SU-DHL-6 (cell line): ENCODE data around the gene MAPKAPK2.

Experiments used
- H2AFZ ChIP-seq: fragments of 200-600 bp; sonication (generic); 2 replicates; pipeline ENCODE4 v1.6.1; 2014; ENCODE audit warnings: low read depth, mild to moderate bottlenecking, moderate library complexity, mixed read lengths, antibody characterized with exemption, low read length; ENCODE audit not compliant: severe bottlenecking
- H3F3A ChIP-seq: fragments of 200-600 bp; shearing (Covaris generic); 2 replicates; pipeline ENCODE4 v1.6.0; 2016; ENCODE audit warnings: antibody characterized with exemption, mild to moderate bottlenecking; ENCODE audit not compliant: insufficient read depth
- H3K27ac ChIP-seq: fragments of 200-600 bp; sonication (generic); 2 replicates; pipeline ENCODE4 v1.5.1; 2016; ENCODE audit warnings: low read depth, mild to moderate bottlenecking, low read length, moderate library complexity, mixed read lengths
- H3K27me3 ChIP-seq: fragments of 200-600 bp; sonication (generic), shearing (Covaris generic); 2 replicates; pipeline ENCODE4 v1.6.0; 2014; ENCODE audit warnings: mild to moderate bottlenecking, low read length
- H3K36me3 ChIP-seq: fragments of 200-600 bp; sonication (generic); 2 replicates; pipeline ENCODE4 v1.6.1; 2014; ENCODE audit warnings: mild to moderate bottlenecking, low read length, mixed read lengths
- H3K4me2 ChIP-seq: fragments of 300-600, 200-600 bp; shearing (Covaris generic), sonication (generic); 2 replicates; pipeline ENCODE4 v1.6.0; 2014; ENCODE audit warnings: low read length, low read depth, mild to moderate bottlenecking; ENCODE audit not compliant: poor library complexity, severe bottlenecking
- H3K4me3 ChIP-seq: fragments of 200-600 bp; sonication (generic); 2 replicates; pipeline ENCODE4 v1.5.1; 2014; ENCODE audit warnings: antibody characterized with exemption, low read length, mild to moderate bottlenecking, mixed read lengths; ENCODE audit not compliant: insufficient read depth, poor library complexity, severe bottlenecking
- H3K79me2 ChIP-seq: fragments of 200-600 bp; sonication (generic); 2 replicates; pipeline ENCODE4 v1.6.1; 2014; ENCODE audit warnings: mild to moderate bottlenecking, low read length, moderate library complexity; ENCODE audit not compliant: insufficient read depth
- H3K9ac ChIP-seq: fragments of 200-600 bp; sonication (generic); 2 replicates; pipeline ENCODE4 v1.7.0; 2014; ENCODE audit warnings: mild to moderate bottlenecking, low read length
- H3K9me2 ChIP-seq: fragments of 200-600 bp; sonication (generic); replicated peaks from 2 replicates; pipeline ENCODE4 v1.6.1; 2014; ENCODE audit warnings: low read length; ENCODE audit not compliant: insufficient read depth
- H3K9me3 ChIP-seq: fragments of 200-600 bp; sonication (generic); 2 replicates; pipeline ENCODE4 v1.6.1; 2014; ENCODE audit warnings: low read length, mixed read lengths; ENCODE audit not compliant: insufficient read depth
- H4K20me1 ChIP-seq: fragments of 200-600 bp; sonication (generic); 2 replicates; pipeline ENCODE4 v1.6.1; 2014; ENCODE audit warnings: low read depth, mild to moderate bottlenecking, antibody characterized with exemption, low read length, moderate library complexity, mixed read lengths
- EZH2phosphoT487 ChIP-seq: fragments of 200-600 bp; sonication (generic), shearing (Covaris generic); conservative IDR thresholded peaks from 2 replicates; pipeline ENCODE4 v1.6.1; 2018; ENCODE audit warnings: mild to moderate bottlenecking, antibody characterized with exemption, low read length, moderate library complexity, mixed read lengths
- TF ChIP-seq, protein P1 (sequence below): fragments of 200-600 bp; sonication (generic); IDR thresholded peaks from one replicate; pipeline ENCODE4 v1.5.1; 2017; ENCODE audit warnings: antibody characterized with exemption, mild to moderate bottlenecking, low read length, moderate library complexity; ENCODE audit not compliant: insufficient read depth, poor library complexity, severe bottlenecking

The MAPKAPK2 gene

DNA sequence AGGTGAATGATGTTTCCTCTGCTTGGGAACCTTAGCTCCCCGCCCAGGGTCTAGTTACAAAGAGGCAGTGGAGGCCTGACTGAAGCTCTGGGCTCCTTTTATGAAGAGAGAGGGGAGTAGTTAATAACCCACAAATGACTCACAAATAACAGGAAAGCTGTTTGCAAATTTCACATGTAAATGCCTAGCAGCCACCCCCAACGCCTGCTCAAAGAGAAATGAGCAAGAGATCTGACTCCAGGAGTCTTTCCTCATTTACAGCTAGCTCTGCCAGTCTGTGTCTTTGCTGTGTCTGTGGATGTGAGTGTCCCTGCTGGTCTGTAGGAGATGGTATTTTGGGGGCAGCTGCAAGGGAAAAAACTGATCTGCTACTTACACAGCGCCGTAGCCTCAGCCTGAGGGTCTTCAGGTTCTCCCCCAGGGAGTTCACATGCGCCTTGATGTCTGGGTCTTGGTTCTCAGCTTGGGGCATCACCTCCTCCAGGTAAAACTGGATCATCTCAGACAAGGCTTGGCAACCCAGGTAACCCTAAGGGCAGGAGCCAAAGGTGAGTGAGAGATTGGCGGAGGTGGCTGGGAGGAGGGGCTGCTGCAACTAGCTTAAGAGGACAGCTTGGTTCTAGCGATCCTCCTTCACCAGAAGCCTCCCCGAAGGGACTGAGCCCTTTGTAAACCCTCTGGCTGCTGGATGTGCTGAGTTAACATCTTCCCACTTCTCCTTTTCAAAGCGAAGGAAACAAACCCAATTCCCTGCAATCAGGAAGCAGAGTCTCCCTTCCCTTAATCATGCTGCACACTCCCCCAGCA is 86.0 kb downstream of the MAPKAPK2 start, which contains the start of gene IL19:
Gene IL19, plus strand, starts transcription at position 243 of the 807 bp plus-strand sequence. CDS start 65,890 bp downstream, outside the sequence.
- TF ChIP-seq EZH2phosphoT487 = no peak
- Histone ChIP-seq H3K9me3 (no peaks in the 10 kb centered on the region), H3K79me2 (no peaks in the 10 kb centered on the region), H3K9ac (no peak within 1 kb of the TSS), H3K27me3 (no peaks in the 10 kb centered on the region), H3K27ac (no peak within 1 kb of the TSS), H2AFZ (no peak within 1 kb of the TSS), H3K36me3 (no peaks in the 10 kb centered on the region), H3K4me3 (no peak within 1 kb of the TSS), H4K20me1 (no peaks in the 10 kb centered on the region), H3K4me2 (no peak within 1 kb of the TSS), H3F3A (no peaks in the 10 kb centered on the region), H3K9me2 (no peaks in the 10 kb centered on the region)

- no peak overlapping the region for H3K4me2 ChIP-seq
- H3K9me3 ChIP-seq = no peaks in the 10 kb centered on the region
- no peak overlapping the region for H2AFZ ChIP-seq
- H3K4me3 ChIP-seq = no peak overlapping the region
- TF ChIP-seq, protein P1, sequence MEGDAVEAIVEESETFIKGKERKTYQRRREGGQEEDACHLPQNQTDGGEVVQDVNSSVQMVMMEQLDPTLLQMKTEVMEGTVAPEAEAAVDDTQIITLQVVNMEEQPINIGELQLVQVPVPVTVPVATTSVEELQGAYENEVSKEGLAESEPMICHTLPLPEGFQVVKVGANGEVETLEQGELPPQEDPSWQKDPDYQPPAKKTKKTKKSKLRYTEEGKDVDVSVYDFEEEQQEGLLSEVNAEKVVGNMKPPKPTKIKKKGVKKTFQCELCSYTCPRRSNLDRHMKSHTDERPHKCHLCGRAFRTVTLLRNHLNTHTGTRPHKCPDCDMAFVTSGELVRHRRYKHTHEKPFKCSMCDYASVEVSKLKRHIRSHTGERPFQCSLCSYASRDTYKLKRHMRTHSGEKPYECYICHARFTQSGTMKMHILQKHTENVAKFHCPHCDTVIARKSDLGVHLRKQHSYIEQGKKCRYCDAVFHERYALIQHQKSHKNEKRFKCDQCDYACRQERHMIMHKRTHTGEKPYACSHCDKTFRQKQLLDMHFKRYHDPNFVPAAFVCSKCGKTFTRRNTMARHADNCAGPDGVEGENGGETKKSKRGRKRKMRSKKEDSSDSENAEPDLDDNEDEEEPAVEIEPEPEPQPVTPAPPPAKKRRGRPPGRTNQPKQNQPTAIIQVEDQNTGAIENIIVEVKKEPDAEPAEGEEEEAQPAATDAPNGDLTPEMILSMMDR = no peak
- no peak for TF ChIP-seq EZH2phosphoT487
- no peaks in the 10 kb centered on the region for H3K27me3 ChIP-seq
- no peaks in the 10 kb centered on the region for H3F3A ChIP-seq
- H3K9ac ChIP-seq = no peak overlapping the region
- H3K9me2 ChIP-seq = no peaks in the 10 kb centered on the region
- no peaks in the 10 kb centered on the region for H3K36me3 ChIP-seq
- no peaks in the 10 kb centered on the region for H4K20me1 ChIP-seq
- no peak overlapping the region for H3K27ac ChIP-seq
- H3K79me2 ChIP-seq = no peaks in the 10 kb centered on the region
These were observed 86.6 kb downstream of the MAPKAPK2 start for GRCh38 chr1:206771338-206771692.

DNA sequence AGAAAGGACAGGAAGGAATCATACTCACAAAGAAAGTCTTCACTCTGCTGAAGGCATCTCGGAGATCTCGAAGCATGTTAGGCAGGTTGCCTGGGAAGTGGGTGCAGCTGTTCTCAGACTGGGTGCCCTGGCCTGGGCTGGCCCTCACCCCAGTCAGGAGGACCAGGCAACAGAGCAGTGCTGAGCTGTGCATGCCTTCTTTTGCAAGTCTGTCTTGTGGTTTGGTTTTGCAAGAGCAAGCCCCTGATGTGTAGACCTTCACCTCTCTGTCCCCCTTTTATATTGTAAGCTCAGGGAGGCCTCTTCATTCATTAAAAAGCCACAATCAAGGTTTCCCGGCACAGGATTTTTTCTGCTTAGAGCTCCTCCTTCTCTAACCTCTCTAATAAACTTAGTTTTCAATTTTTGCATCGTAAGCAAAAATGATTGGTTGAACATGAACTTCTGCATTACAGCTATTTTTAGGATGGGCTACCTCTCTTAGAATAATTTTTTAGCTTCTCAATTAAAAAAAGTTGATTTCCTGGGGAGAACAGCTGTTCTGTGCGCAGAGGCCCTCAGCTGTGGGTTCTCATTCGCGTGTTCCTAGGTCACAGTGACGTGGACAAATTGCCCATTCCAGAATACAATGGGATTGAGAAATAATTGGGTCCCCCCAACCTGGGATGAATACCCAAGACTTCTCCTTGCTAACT is 87.7 kb downstream of the MAPKAPK2 start, which contains the start of gene IL10:
Gene IL10, minus strand, starts transcription at position 252 of the 695 bp plus-strand sequence. Its CDS starts 59 bp downstream, at position 193.
- Histone ChIP-seq H2AFZ (no peak within 1 kb of the TSS), H3K36me3 (no peaks in the 10 kb centered on the region), H3K4me3 (no peak within 1 kb of the TSS), H3K27ac (no peak within 1 kb of the TSS), H3K27me3 (no peaks in the 10 kb centered on the region), H3K9me3 (no peaks in the 10 kb centered on the region), H3K9me2 (no peaks in the 10 kb centered on the region), H3K79me2 (no peaks in the 10 kb centered on the region), H3K9ac (no peak within 1 kb of the TSS), H3K4me2 (no peak within 1 kb of the TSS), H4K20me1 (no peaks in the 10 kb centered on the region), H3F3A (no peaks in the 10 kb centered on the region)
- TF ChIP-seq EZH2phosphoT487 = no peak
- TF ChIP-seq, protein P1 = no peak

GRCh38 chr1:206774093-206774492 is 89.4 kb downstream of the MAPKAPK2 start:
- Histone ChIP-seq H3K27ac (no peak overlapping the region), H3K36me3 (no peaks in the 10 kb centered on the region), H3K4me2 (no peak overlapping the region), H3K27me3 (no peaks in the 10 kb centered on the region), H3K9ac (no peak overlapping the region), H3F3A (no peaks in the 10 kb centered on the region), H4K20me1 (no peaks in the 10 kb centered on the region), H3K9me2 (no peaks in the 10 kb centered on the region), H3K4me3 (no peak overlapping the region), H3K79me2 (no peaks in the 10 kb centered on the region), H2AFZ (no peak overlapping the region), H3K9me3 (no peaks in the 10 kb centered on the region)
- no peak for TF ChIP-seq EZH2phosphoT487
- TF ChIP-seq, protein P1 = no peak
